Measurements from ENCODE around the gene PMAIP1.

DNA sequence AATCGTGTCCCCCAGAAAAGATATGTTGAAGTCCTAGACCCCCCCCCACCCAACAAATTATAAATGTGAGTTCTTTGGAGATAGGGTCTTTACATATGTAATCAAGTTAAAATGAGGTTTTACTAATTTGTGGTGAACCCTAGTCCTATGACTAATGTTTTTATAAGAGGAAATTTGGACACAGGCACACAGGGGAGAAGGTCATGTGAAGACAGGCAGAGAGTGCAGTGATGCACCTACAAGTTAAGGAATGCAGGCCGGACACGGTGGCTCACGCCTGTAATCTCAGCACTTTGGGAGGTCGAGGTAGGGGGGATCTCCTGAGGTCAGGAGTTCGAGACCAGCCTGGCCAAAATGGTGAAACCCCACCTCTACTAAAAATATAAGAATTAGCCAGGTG is 5.8 kb upstream of the PMAIP1 start:
- TF ChIP-seq POLR2A (IDR thresholded peaks at IDR 0.05; ENCODE audit: low read depth, low read length) = no peak
- TF ChIP-seq POLR2AphosphoS5 (IDR thresholded peaks at IDR 0.05; ENCODE audit: low read depth, low read length) = no peak

Data from GM12892 (cell line).